Erythroblast (primary cell): ENCODE data around the gene LRBA.

Source experiments
- DNase-seq, 2 experiments: peaks; one replicate each; lab custom pipeline; 2025; lab: John Stamatoyannopoulos, UW
- GATA1 ChIP-seq: IDR thresholded peaks from 2 replicates; pipeline ENCODE4 v1.6.1; 2011; ENCODE audit warnings: low read depth, mild to moderate bottlenecking, control low read depth, low read length, moderate library complexity
- POLR2A ChIP-seq: IDR thresholded peaks from 2 replicates; pipeline ENCODE4 v1.6.1; 2011; ENCODE audit warnings: mild to moderate bottlenecking, low read length

LRBA gene

GRCh38 chr4:150240011-150240410 is 775.1 kb downstream of the LRBA start:
- DNase-seq, result no peak

GRCh38 chr4:150238591-150238990 is 776.5 kb downstream of the LRBA start:
- TF ChIP-seq POLR2A (no peak), GATA1 (no peak)
- no peak for DNase-seq

More at GRCh38 chr4:150240011-150240410, 775.1 kb downstream of the LRBA start:
- TF ChIP-seq GATA1, result no peak
- no peak for TF ChIP-seq POLR2A

GRCh38 chr4:150237110-150237872 is 777.8 kb downstream of the LRBA start:
- no peak for TF ChIP-seq GATA1
- TF ChIP-seq POLR2A, result no peak
- peak in 1 of 2 experiments; percentile 13 for DNase-seq

GRCh38 chr4:150236626-150237025 is 778.5 kb downstream of the LRBA start:
- no peak for DNase-seq
- TF ChIP-seq GATA1 (no peak), POLR2A (no peak)

GRCh38 chr4:150235808-150236271 is 779.2 kb downstream of the LRBA start:
- no peak for TF ChIP-seq POLR2A
- no peak for TF ChIP-seq GATA1
- DNase-seq, result no peak

DNA sequence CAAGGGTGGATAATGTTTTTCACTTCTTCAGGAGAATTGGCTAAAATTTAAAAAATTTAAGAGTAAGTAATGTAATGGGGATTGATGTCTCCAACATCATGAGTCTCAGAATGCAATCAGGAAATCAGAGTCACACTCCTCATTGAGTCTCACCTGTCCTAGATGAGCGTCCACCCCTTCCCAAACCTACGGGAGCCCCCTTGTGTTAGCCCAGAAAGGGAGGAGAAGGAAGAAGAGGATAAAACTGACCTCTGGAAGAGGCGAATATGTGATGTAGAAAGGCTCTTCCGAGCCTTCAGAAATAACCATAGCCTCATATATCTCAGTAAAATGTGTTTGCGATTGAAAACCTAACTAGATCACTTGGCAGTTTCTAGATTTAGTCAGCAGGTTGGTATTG is 779.8 kb downstream of the LRBA start:
- TF ChIP-seq GATA1 (no peak), POLR2A (no peak)
- DNase-seq, result no peak

GRCh38 chr4:150234246-150234645 is 780.8 kb downstream of the LRBA start:
- TF ChIP-seq GATA1 (no peak), POLR2A (no peak)
- DNase-seq, result no peak

DNA sequence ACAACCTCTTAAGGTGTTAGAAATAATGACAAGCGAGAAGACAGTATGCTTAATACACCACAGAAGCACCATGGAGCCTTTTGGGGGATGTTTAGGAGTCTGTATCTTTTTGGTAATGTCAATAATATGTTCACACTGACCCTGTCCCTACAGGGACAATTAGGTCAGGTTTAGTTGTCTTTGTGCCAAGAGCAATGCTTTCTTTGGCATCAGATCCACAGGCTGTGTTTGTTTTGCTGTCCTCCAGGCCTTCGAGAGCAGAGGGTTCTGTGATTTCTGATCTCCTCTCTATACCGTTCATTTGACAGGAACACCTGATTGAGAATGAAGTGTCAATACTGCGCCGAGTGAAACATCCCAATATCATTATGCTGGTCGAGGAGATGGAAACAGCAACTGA is 783.1 kb downstream of the LRBA start:
- TF ChIP-seq GATA1, result no peak
- no peak for TF ChIP-seq POLR2A
- DNase-seq, result no peak

DNA sequence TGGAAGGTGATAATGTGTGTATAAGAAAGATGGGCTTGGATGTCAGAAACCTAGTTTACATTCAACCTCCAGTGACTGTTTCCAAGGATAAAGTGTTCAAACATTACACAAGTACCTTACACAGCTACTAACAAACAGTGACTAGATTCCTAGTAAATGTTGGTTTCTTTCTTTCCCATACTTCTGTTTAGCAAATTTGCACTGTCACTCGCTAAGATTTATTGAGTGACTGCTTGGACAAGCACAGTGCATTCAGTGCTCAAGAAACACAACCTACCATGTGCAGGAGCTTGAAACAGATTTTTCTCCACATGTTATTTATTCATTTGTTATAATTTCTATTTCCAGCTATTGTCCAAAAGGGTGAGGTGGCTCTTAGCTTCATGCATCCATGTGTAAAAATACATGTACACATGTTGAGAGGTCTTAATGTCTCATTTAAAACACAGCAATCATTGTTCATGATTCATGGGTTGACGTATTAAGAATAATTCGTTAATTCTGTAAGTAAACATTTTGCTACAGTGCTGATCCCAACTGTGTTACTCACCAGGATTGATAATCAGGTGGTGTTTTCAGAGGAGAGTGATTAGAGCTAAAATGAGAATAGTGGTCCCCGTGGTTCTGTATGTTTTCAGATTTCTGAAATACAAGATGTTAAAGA is 783.8 kb downstream of the LRBA start:
- DNase-seq, result no peak
- TF ChIP-seq GATA1, result no peak
- no peak for TF ChIP-seq POLR2A

GRCh38 chr4:150230561-150230960 is 784.5 kb downstream of the LRBA start:
- no peak for DNase-seq
- no peak for TF ChIP-seq GATA1
- no peak for TF ChIP-seq POLR2A

GRCh38 chr4:150229520-150229919 is 785.6 kb downstream of the LRBA start:
- no peak for TF ChIP-seq POLR2A
- TF ChIP-seq GATA1, result no peak
- no peak for DNase-seq

DNA sequence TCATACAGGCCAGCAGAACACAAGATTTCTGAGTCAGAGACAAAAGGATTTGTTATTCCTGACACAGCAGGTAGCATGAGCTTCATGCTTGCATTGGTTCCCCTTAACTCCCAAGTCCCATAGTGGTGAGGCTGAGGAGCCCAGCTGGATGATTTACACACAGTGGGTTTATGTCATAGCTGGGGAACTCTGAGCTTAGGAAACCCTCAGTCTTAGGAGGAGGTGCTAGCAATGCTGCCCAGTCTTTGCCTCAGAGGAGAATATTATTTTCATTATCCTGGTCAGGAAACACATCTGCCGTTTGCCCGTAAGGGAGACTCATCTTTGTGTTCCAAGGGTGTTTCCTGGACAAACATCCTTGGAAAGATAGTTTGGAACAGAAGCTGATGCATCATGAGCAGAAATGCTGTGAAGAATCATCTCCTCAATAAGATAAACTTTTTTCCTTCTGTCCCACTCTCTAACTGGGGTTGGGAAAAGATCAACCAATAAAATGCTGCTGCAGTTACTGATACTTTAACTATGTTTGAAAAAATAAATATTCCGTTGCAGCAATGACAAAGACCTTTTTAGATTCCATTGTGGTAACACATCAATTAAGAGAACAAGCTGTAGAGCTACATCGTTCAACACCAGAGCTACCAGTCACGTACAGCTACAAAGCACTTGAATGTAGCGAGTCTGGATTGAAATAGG is 790.0 kb downstream of the LRBA start:
- TF ChIP-seq POLR2A (no peak), GATA1 (no peak)
- DNase-seq, result no peak

GRCh38 chr4:150219841-150220240 is 795.2 kb downstream of the LRBA start:
- TF ChIP-seq POLR2A, result no peak
- no peak for TF ChIP-seq GATA1
- no peak for DNase-seq

GRCh38 chr4:150218447-150218846 is 796.6 kb downstream of the LRBA start:
- DNase-seq, result no peak
- TF ChIP-seq GATA1 (no peak), POLR2A (no peak)
